ENCODE results near the gene TCOF1. TPM values are rescaled to one million over a fixed set of nuclear protein-coding genes. Genes with fewer than 3 reads are reported as not detected.
A peak's percentile ranks its signal among the peaks of the same experiment; 100 is the strongest.

TCOF1 gene
- total RNA-seq, 2 experiments from 2014 or later: 138 to 140 TPM

GRCh38 chr5:150398722-150399523 lies 41.4 kb downstream of the TCOF1 start:
- H3K4me3 Mint-ChIP-seq: no peak overlapping the region
- H3K27me3 Mint-ChIP-seq: no peaks in the 10 kb centered on the region
- no peaks in the 10 kb centered on the region for H3K9me3 Mint-ChIP-seq
- H3K36me3 Mint-ChIP-seq: peaks cover 43% of the 10 kb centered on the region
- peak; percentile 43 for DNase-seq
- peaks cover 8% of the 10 kb centered on the region for H3K4me1 Mint-ChIP-seq
- peak overlapping the region; percentile 74 for H3K27ac Mint-ChIP-seq

- Mint-ChIP-seq H3K4me1 (peaks cover 8% of the 10 kb centered on the region), H3K9me3 (no peaks in the 10 kb centered on the region), H3K27me3 (no peaks in the 10 kb centered on the region), H3K4me3 (no peak overlapping the region), H3K27ac (peak overlapping the region; percentile 71), H3K36me3 (peaks cover 45% of the 10 kb centered on the region)
- no peak for DNase-seq
These were observed 42.2 kb downstream of the TCOF1 start for GRCh38 chr5:150399524-150400211.

- Mint-ChIP-seq H3K27me3 (no peaks in the 10 kb centered on the region), H3K4me3 (no peak overlapping the region), H3K36me3 (peaks cover 45% of the 10 kb centered on the region), H3K9me3 (no peaks in the 10 kb centered on the region), H3K4me1 (peaks cover 8% of the 10 kb centered on the region), H3K27ac (peak overlapping the region; percentile 47)
- no peak for DNase-seq
These were observed 43.0 kb downstream of the TCOF1 start for GRCh38 chr5:150400316-150401075.

- no peak overlapping the region for H3K4me3 Mint-ChIP-seq
- H3K36me3 Mint-ChIP-seq: peaks cover 43% of the 10 kb centered on the region
- no peaks in the 10 kb centered on the region for H3K27me3 Mint-ChIP-seq
- no peak for DNase-seq
- H3K4me1 Mint-ChIP-seq: peaks cover 8% of the 10 kb centered on the region
- H3K27ac Mint-ChIP-seq: peak overlapping the region; percentile 4
- no peaks in the 10 kb centered on the region for H3K9me3 Mint-ChIP-seq
These were observed 43.5 kb downstream of the TCOF1 start for GRCh38 chr5:150401076-150401375.

- DNase-seq: no peak
- H3K4me1 Mint-ChIP-seq: peaks cover 8% of the 10 kb centered on the region
- H3K4me3 Mint-ChIP-seq: no peak overlapping the region
- H3K36me3 Mint-ChIP-seq: peaks cover 41% of the 10 kb centered on the region
- H3K27me3 Mint-ChIP-seq: no peaks in the 10 kb centered on the region
- H3K9me3 Mint-ChIP-seq: no peaks in the 10 kb centered on the region
- peak overlapping the region; percentile 4 for H3K27ac Mint-ChIP-seq
These were observed 44.1 kb downstream of the TCOF1 start for GRCh38 chr5:150401376-150402228.

- H3K27me3 Mint-ChIP-seq: no peaks in the 10 kb centered on the region
- peaks cover 8% of the 10 kb centered on the region for H3K4me1 Mint-ChIP-seq
- no peaks in the 10 kb centered on the region for H3K9me3 Mint-ChIP-seq
- DNase-seq: no peak
- H3K4me3 Mint-ChIP-seq: no peak overlapping the region
- peaks cover 40% of the 10 kb centered on the region for H3K36me3 Mint-ChIP-seq
- H3K27ac Mint-ChIP-seq: no peak overlapping the region
These were observed 44.8 kb downstream of the TCOF1 start for GRCh38 chr5:150402229-150402773.

GRCh38 chr5:150402901-150403342 lies 45.4 kb downstream of the TCOF1 start:
- Mint-ChIP-seq H3K27ac (no peak overlapping the region), H3K9me3 (no peaks in the 10 kb centered on the region), H3K4me3 (no peak overlapping the region), H3K4me1 (peaks cover 8% of the 10 kb centered on the region), H3K36me3 (peaks cover 37% of the 10 kb centered on the region), H3K27me3 (no peaks in the 10 kb centered on the region)
- DNase-seq: no peak

GRCh38 chr5:150404121-150404520 lies 46.6 kb downstream of the TCOF1 start:
- peaks cover 10% of the 10 kb centered on the region for H3K4me1 Mint-ChIP-seq
- H3K4me3 Mint-ChIP-seq: no peak overlapping the region
- no peaks in the 10 kb centered on the region for H3K27me3 Mint-ChIP-seq
- peak overlapping the region; percentile 38 for H3K27ac Mint-ChIP-seq
- H3K36me3 Mint-ChIP-seq: peaks cover 32% of the 10 kb centered on the region
- DNase-seq: no peak
- H3K9me3 Mint-ChIP-seq: no peaks in the 10 kb centered on the region

GRCh38 chr5:150404535-150404934 lies 47.0 kb downstream of the TCOF1 start:
- Mint-ChIP-seq H3K36me3 (peaks cover 31% of the 10 kb centered on the region), H3K27ac (peak overlapping the region; percentile 38), H3K9me3 (no peaks in the 10 kb centered on the region)

GRCh38 chr5:150404941-150405816 lies 47.7 kb downstream of the TCOF1 start:
- peaks cover 29% of the 10 kb centered on the region for H3K36me3 Mint-ChIP-seq
- no peak for DNase-seq
- no peak overlapping the region for H3K27ac Mint-ChIP-seq
- no peak overlapping the region for H3K4me3 Mint-ChIP-seq
- peaks cover 15% of the 10 kb centered on the region for H3K4me1 Mint-ChIP-seq
- no peaks in the 10 kb centered on the region for H3K27me3 Mint-ChIP-seq
- H3K9me3 Mint-ChIP-seq: no peaks in the 10 kb centered on the region

More at GRCh38 chr5:150404535-150404934, 47.0 kb downstream of the TCOF1 start:
- H3K4me3 Mint-ChIP-seq: no peak overlapping the region
- DNase-seq: no peak
- peaks cover 10% of the 10 kb centered on the region for H3K4me1 Mint-ChIP-seq
- no peaks in the 10 kb centered on the region for H3K27me3 Mint-ChIP-seq

- Mint-ChIP-seq H3K4me3 (no peak overlapping the region), H3K4me1 (peaks cover 25% of the 10 kb centered on the region), H3K9me3 (no peaks in the 10 kb centered on the region), H3K27ac (no peak overlapping the region), H3K36me3 (peaks cover 26% of the 10 kb centered on the region), H3K27me3 (no peaks in the 10 kb centered on the region)
- DNase-seq: no peak
These were observed 48.7 kb downstream of the TCOF1 start for GRCh38 chr5:150406103-150406722.

- Mint-ChIP-seq H3K4me1 (peaks cover 28% of the 10 kb centered on the region), H3K4me3 (no peak overlapping the region), H3K36me3 (peaks cover 22% of the 10 kb centered on the region), H3K27ac (no peak overlapping the region), H3K9me3 (no peaks in the 10 kb centered on the region), H3K27me3 (no peaks in the 10 kb centered on the region)
- no peak for DNase-seq
These were observed 49.2 kb downstream of the TCOF1 start for GRCh38 chr5:150406723-150407095.

GRCh38 chr5:150407096-150407720 lies 49.7 kb downstream of the TCOF1 start:
- H3K4me3 Mint-ChIP-seq: no peak overlapping the region
- peaks cover 22% of the 10 kb centered on the region for H3K36me3 Mint-ChIP-seq
- H3K27ac Mint-ChIP-seq: no peak overlapping the region
- no peaks in the 10 kb centered on the region for H3K9me3 Mint-ChIP-seq
- DNase-seq: no peak
- H3K4me1 Mint-ChIP-seq: peaks cover 28% of the 10 kb centered on the region
- H3K27me3 Mint-ChIP-seq: no peaks in the 10 kb centered on the region
